ENCODE data around the gene RNF186. TPM values are rescaled to one million over a fixed set of nuclear protein-coding genes. Genes with fewer than 3 reads are reported as not detected.
"Not testable (repeated sequence)": the region's sequence is repeated elsewhere in the genome, so short reads cannot be mapped to it uniquely, and the experiment has no call there.

Gene RNF186
- total RNA-seq, 1 experiment from 2014 or later: not detected

- H3K27ac Mint-ChIP-seq (ENCODE audit: low read depth, unreplicated experiment): no peak overlapping the region
- DNase-seq (ENCODE audit: unreplicated experiment): no peak
- H3K9me3 Mint-ChIP-seq (ENCODE audit: unreplicated experiment): no peaks in the 10 kb centered on the region
- intact Hi-C loops (cut with micrococcal nuclease): no loop called here
- ChIA-PET POLR2A (no interaction called here), CTCF (interaction anchor here (0.6 to 0.7 kb wide), 3 partner anchors 27 to 313 kb away, joined by 3 to 6 read pairs (median 3); partner anchors contain the start of gene OTUD3)
- H3K4me1 Mint-ChIP-seq (ENCODE audit: insufficient read depth, unreplicated experiment): no peaks in the 10 kb centered on the region
- TF ChIP-seq, protein P1, sequence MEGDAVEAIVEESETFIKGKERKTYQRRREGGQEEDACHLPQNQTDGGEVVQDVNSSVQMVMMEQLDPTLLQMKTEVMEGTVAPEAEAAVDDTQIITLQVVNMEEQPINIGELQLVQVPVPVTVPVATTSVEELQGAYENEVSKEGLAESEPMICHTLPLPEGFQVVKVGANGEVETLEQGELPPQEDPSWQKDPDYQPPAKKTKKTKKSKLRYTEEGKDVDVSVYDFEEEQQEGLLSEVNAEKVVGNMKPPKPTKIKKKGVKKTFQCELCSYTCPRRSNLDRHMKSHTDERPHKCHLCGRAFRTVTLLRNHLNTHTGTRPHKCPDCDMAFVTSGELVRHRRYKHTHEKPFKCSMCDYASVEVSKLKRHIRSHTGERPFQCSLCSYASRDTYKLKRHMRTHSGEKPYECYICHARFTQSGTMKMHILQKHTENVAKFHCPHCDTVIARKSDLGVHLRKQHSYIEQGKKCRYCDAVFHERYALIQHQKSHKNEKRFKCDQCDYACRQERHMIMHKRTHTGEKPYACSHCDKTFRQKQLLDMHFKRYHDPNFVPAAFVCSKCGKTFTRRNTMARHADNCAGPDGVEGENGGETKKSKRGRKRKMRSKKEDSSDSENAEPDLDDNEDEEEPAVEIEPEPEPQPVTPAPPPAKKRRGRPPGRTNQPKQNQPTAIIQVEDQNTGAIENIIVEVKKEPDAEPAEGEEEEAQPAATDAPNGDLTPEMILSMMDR (IDR thresholded peaks at IDR 0.05; ENCODE audit: unreplicated experiment): no peak
- BruUV-seq (replicated peaks): no TSS peak
- no peaks in the 10 kb centered on the region for H3K36me3 Mint-ChIP-seq (ENCODE audit: insufficient read depth, unreplicated experiment)
- no peak overlapping the region for H3K4me3 Mint-ChIP-seq (ENCODE audit: unreplicated experiment)
- H3K27me3 Mint-ChIP-seq (ENCODE audit: insufficient read depth, unreplicated experiment): no peaks in the 10 kb centered on the region
Measured at GRCh38 chr1:19854866-19855265, 39.8 kb upstream of the RNF186 start.

DNA sequence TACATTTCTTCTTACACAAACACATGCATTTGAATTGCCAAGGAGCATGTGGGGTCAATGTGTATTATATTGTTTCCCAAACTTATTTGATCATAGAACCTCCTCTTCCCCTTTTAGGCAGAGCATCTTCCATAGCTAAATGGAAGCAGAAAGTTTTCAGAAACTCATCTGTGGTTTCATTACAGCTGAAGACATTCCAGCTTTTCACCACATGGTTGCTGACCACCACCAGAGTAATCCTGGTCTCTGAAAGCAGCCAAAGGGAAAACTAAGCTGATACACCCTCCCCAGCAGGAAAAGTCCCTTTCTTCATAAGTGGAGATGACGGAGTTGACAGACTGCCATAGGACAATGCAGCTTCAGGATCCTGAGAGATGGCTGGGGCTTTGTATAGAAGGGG is 37.0 kb upstream of the RNF186 start:
- CTCF ChIA-PET: interaction anchor here (0.6 kb wide), 2 partner anchors 29 to 99 kb away, joined by 3 read pairs; no protein-coding TSS in a partner anchor
- no peak for DNase-seq (ENCODE audit: unreplicated experiment)
- TF ChIP-seq, protein P1 (IDR thresholded peaks at IDR 0.05; ENCODE audit: unreplicated experiment): no peak
- H3K4me3 Mint-ChIP-seq (ENCODE audit: unreplicated experiment): no peak overlapping the region
- no peaks in the 10 kb centered on the region for H3K36me3 Mint-ChIP-seq (ENCODE audit: insufficient read depth, unreplicated experiment)
- BruUV-seq (replicated peaks): no TSS peak
- intact Hi-C loops (cut with micrococcal nuclease): no loop called here
- no peaks in the 10 kb centered on the region for H3K4me1 Mint-ChIP-seq (ENCODE audit: insufficient read depth, unreplicated experiment)
- no peak overlapping the region for H3K27ac Mint-ChIP-seq (ENCODE audit: low read depth, unreplicated experiment)
- POLR2A ChIA-PET: no interaction called here
- H3K27me3 Mint-ChIP-seq (ENCODE audit: insufficient read depth, unreplicated experiment): no peaks in the 10 kb centered on the region
- no peaks in the 10 kb centered on the region for H3K9me3 Mint-ChIP-seq (ENCODE audit: unreplicated experiment)

GRCh38 chr1:19850214-19850613 is 35.1 kb upstream of the RNF186 start:
- intact Hi-C loops (cut with micrococcal nuclease): no loop called here
- Mint-ChIP-seq H3K27me3 (ENCODE audit: insufficient read depth, unreplicated experiment) (no peaks in the 10 kb centered on the region), H3K27ac (ENCODE audit: low read depth, unreplicated experiment) (no peak overlapping the region), H3K4me3 (ENCODE audit: unreplicated experiment) (no peak overlapping the region), H3K4me1 (ENCODE audit: insufficient read depth, unreplicated experiment) (no peaks in the 10 kb centered on the region), H3K36me3 (ENCODE audit: insufficient read depth, unreplicated experiment) (no peaks in the 10 kb centered on the region), H3K9me3 (ENCODE audit: unreplicated experiment) (no peaks in the 10 kb centered on the region)
- BruUV-seq (replicated peaks): no TSS peak
- ChIA-PET CTCF (no interaction called here), POLR2A (interaction anchor here (0.6 kb wide), 1 partner anchor 784 kb away, joined by 3 read pairs; no protein-coding TSS in a partner anchor)
- DNase-seq (ENCODE audit: unreplicated experiment): no peak
- TF ChIP-seq, protein P1 (IDR thresholded peaks at IDR 0.05; ENCODE audit: unreplicated experiment): no peak

- intact Hi-C loops (cut with micrococcal nuclease); H3K4me1 Mint-ChIP-seq (ENCODE audit: insufficient read depth, unreplicated experiment); H3K36me3 Mint-ChIP-seq (ENCODE audit: insufficient read depth, unreplicated experiment); H3K4me3 Mint-ChIP-seq (ENCODE audit: unreplicated experiment); BruUV-seq (replicated peaks); CTCF ChIA-PET; H3K27me3 Mint-ChIP-seq (ENCODE audit: insufficient read depth, unreplicated experiment); H3K27ac Mint-ChIP-seq (ENCODE audit: low read depth, unreplicated experiment); H3K9me3 Mint-ChIP-seq (ENCODE audit: unreplicated experiment); DNase-seq (ENCODE audit: unreplicated experiment): not testable (repeated sequence)
- POLR2A ChIA-PET: interaction anchor here (0.5 to 0.7 kb wide), 3 partner anchors 30 to 1363 kb away, joined by 3 to 4 read pairs (median 3); no protein-coding TSS in a partner anchor
Measured at GRCh38 chr1:19849307-19849706, 34.2 kb upstream of the RNF186 start.

- intact Hi-C loops (cut with micrococcal nuclease); BruUV-seq (replicated peaks); POLR2A ChIA-PET; DNase-seq (ENCODE audit: unreplicated experiment); H3K4me3 Mint-ChIP-seq (ENCODE audit: unreplicated experiment); H3K9me3 Mint-ChIP-seq (ENCODE audit: unreplicated experiment); H3K27ac Mint-ChIP-seq (ENCODE audit: low read depth, unreplicated experiment); H3K36me3 Mint-ChIP-seq (ENCODE audit: insufficient read depth, unreplicated experiment); CTCF ChIA-PET; H3K27me3 Mint-ChIP-seq (ENCODE audit: insufficient read depth, unreplicated experiment); H3K4me1 Mint-ChIP-seq (ENCODE audit: insufficient read depth, unreplicated experiment): not testable (repeated sequence)
Measured at GRCh38 chr1:19847334-19847733, 32.3 kb upstream of the RNF186 start.
